ENCODE data around the gene PAPOLA. TPM values are rescaled to one million over a fixed set of nuclear protein-coding genes. Genes with fewer than 3 reads are reported as not detected.
"Not testable (repeated sequence)": the region's sequence is repeated elsewhere in the genome, so short reads cannot be mapped to it uniquely, and the experiment has no call there.

PAPOLA gene
- total and polyA plus RNA-seq, 7 experiments from 2014 or later, result 58.2 to 256 (median 170) TPM

DNA sequence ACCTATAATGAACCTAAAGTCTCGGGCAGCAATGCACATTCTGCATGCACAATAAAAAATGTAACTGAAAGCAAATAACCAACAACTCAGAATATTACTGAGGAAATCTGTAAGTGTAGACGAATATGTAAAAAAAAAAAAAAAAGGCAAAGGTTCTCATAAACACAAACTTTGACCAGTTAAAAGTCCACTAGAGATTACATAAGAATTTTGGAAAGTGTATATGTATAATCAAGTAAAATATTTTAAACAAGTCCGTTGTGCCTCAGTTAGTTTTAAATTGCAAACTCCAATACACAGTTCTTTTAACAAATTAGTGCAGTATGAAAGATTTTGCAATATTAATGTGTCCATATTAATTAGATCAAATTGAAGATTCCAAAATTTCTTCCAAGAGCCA lies 35.3 kb upstream of the PAPOLA start:
- H3K36me3 ChIP-seq (ENCODE audit: control insufficient read depth in 2 of 3, insufficient read depth in 3 of 3, low read length in 3 of 3), result no peaks in the 10 kb centered on the region
- no peaks in the 10 kb centered on the region for H3K36me3 Mint-ChIP-seq

DNA sequence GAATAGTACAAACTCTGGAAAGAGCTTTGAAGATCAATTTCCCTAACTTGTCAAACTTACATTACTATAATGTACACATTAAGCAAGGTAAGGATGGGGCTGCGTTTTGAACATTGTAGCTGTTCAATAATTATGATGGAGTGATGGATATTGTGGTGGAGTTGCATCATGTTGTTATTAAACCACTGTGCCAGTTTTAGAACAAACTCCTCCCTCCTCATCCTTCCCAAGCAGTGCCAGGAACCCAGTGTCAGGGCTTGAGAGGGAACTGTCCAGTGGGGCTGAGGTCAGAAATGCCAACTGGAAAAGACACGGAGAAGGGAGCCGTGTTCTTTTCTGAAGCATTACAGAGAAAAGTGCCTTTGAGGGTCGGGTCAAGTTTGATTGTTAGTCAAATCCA lies 31.9 kb upstream of the PAPOLA start:
- DNase-seq (no peak), ATAC-seq (no peak)

More for the DNA sequence above, 35.3 kb upstream of the PAPOLA start:
- ChIA-PET POLR2A (no interaction called here), CTCF (no interaction called here)
- Histone ChIP-seq H3K27me3 (ENCODE audit: control insufficient read depth in 2 of 2, insufficient read depth in 2 of 2, low read length in 2 of 2) (no peaks in the 10 kb centered on the region), H3K9me3 (ENCODE audit: control insufficient read depth in 2 of 3, low read length in 3 of 3) (no peaks in the 10 kb centered on the region), H3K4me1 (ENCODE audit: control insufficient read depth in 2 of 2, insufficient read depth in 2 of 2, low read length in 2 of 2) (no peaks in the 10 kb centered on the region), H3K27ac (ENCODE audit: low read depth, low read length) (no peak overlapping the region), H3K4me3 (ENCODE audit: low read length) (no peak overlapping the region)
- Mint-ChIP-seq H3K27ac (no peak overlapping the region), H3K9me3 (no peaks in the 10 kb centered on the region), H3K4me1 (peaks cover 0 to 5% (median 5%) of the 10 kb centered on the region in 7 donors), H3K27me3 (peaks cover 0 to 2% (median 0%) of the 10 kb centered on the region in 5 donors), H3K4me3 (no peak overlapping the region)
- intact Hi-C loops (cut with micrococcal nuclease), result no loop called here
- ATAC-seq (no peak), DNase-seq (no peak)

GRCh38 chr14:96470967-96471366 lies 31.2 kb upstream of the PAPOLA start:
- H3K27me3 ChIP-seq (ENCODE audit: control insufficient read depth in 2 of 2, insufficient read depth in 2 of 2, low read length in 2 of 2); ATAC-seq; H3K36me3 Mint-ChIP-seq; DNase-seq; POLR2A ChIA-PET; H3K4me1 Mint-ChIP-seq; H3K4me1 ChIP-seq (ENCODE audit: control insufficient read depth in 2 of 2, insufficient read depth in 2 of 2, low read length in 2 of 2); H3K4me3 Mint-ChIP-seq; H3K36me3 ChIP-seq (ENCODE audit: control insufficient read depth in 2 of 3, insufficient read depth in 3 of 3, low read length in 3 of 3); H3K4me3 ChIP-seq (ENCODE audit: low read length); H3K9me3 Mint-ChIP-seq; H3K27ac ChIP-seq (ENCODE audit: low read depth, low read length); H3K9me3 ChIP-seq (ENCODE audit: control insufficient read depth in 2 of 3, low read length in 3 of 3); intact Hi-C loops (cut with micrococcal nuclease); H3K27me3 Mint-ChIP-seq; H3K27ac Mint-ChIP-seq; CTCF ChIA-PET: not testable (repeated sequence)

More for the DNA sequence above, 31.9 kb upstream of the PAPOLA start:
- H3K27ac ChIP-seq (ENCODE audit: low read depth, low read length), result no peak overlapping the region
- Mint-ChIP-seq H3K4me1 (no peaks in the 10 kb centered on the region), H3K36me3 (no peaks in the 10 kb centered on the region), H3K27ac (no peak overlapping the region), H3K9me3 (no peaks in the 10 kb centered on the region), H3K27me3 (peaks cover 0 to 8% (median 5%) of the 10 kb centered on the region in 5 donors), H3K4me3 (no peak overlapping the region)
- ChIA-PET CTCF (no interaction called here), POLR2A (no interaction called here)
- no peaks in the 10 kb centered on the region for H3K36me3 ChIP-seq (ENCODE audit: control insufficient read depth in 2 of 3, insufficient read depth in 3 of 3, low read length in 3 of 3)
- H3K27me3 ChIP-seq (ENCODE audit: control insufficient read depth in 2 of 2, insufficient read depth in 2 of 2, low read length in 2 of 2), result no peaks in the 10 kb centered on the region
- H3K4me1 ChIP-seq (ENCODE audit: control insufficient read depth in 2 of 2, insufficient read depth in 2 of 2, low read length in 2 of 2), result no peaks in the 10 kb centered on the region
- intact Hi-C loops (cut with micrococcal nuclease), result no loop called here
- no peak overlapping the region for H3K4me3 ChIP-seq (ENCODE audit: low read length)
- no peaks in the 10 kb centered on the region for H3K9me3 ChIP-seq (ENCODE audit: control insufficient read depth in 2 of 3, low read length in 3 of 3)

GRCh38 chr14:96478119-96478518 lies 24.1 kb upstream of the PAPOLA start:
- H3K4me1 ChIP-seq (ENCODE audit: control insufficient read depth in 2 of 2, insufficient read depth in 2 of 2, low read length in 2 of 2), result no peaks in the 10 kb centered on the region
- intact Hi-C loops (cut with micrococcal nuclease), result no loop called here
- CTCF ChIA-PET, result no interaction called here
- no peak for DNase-seq
- H3K9me3 ChIP-seq (ENCODE audit: control insufficient read depth in 2 of 3, low read length in 3 of 3), result no peaks in the 10 kb centered on the region
- no peak for ATAC-seq
- peaks cover 0 to 15% (median 6%) of the 10 kb centered on the region in 5 donors for H3K27me3 Mint-ChIP-seq
- no peaks in the 10 kb centered on the region for H3K36me3 ChIP-seq (ENCODE audit: control insufficient read depth in 2 of 3, insufficient read depth in 3 of 3, low read length in 3 of 3)
- peaks cover 0 to 2% (median 0%) of the 10 kb centered on the region in 7 donors for H3K4me1 Mint-ChIP-seq
- H3K36me3 Mint-ChIP-seq, result no peaks in the 10 kb centered on the region
- POLR2A ChIA-PET, result no interaction called here
- H3K27ac Mint-ChIP-seq, result no peak overlapping the region
- no peak overlapping the region for H3K4me3 ChIP-seq (ENCODE audit: low read length)
- no peak overlapping the region for H3K27ac ChIP-seq (ENCODE audit: low read depth, low read length)
- H3K27me3 ChIP-seq (ENCODE audit: control insufficient read depth in 2 of 2, insufficient read depth in 2 of 2, low read length in 2 of 2), result no peaks in the 10 kb centered on the region
- no peak overlapping the region for H3K4me3 Mint-ChIP-seq
- H3K9me3 Mint-ChIP-seq, result no peaks in the 10 kb centered on the region

- no peaks in the 10 kb centered on the region for H3K27me3 ChIP-seq (ENCODE audit: control insufficient read depth in 2 of 2, insufficient read depth in 2 of 2, low read length in 2 of 2)
- no peak overlapping the region for H3K4me3 ChIP-seq (ENCODE audit: low read length)
- no peaks in the 10 kb centered on the region for H3K9me3 ChIP-seq (ENCODE audit: control insufficient read depth in 2 of 3, low read length in 3 of 3)
- peaks cover 0 to 15% (median 9%) of the 10 kb centered on the region in 5 donors for H3K27me3 Mint-ChIP-seq
- DNase-seq (no peak), ATAC-seq (no peak)
- H3K4me3 Mint-ChIP-seq, result no peak overlapping the region
- no peaks in the 10 kb centered on the region for H3K36me3 ChIP-seq (ENCODE audit: control insufficient read depth in 2 of 3, insufficient read depth in 3 of 3, low read length in 3 of 3)
- CTCF ChIA-PET, result interaction anchor here (0.7 kb wide), 1 partner anchor 1035 kb away, joined by 4 read pairs; no protein-coding TSS in a partner anchor
- H3K36me3 Mint-ChIP-seq, result no peaks in the 10 kb centered on the region
- H3K9me3 Mint-ChIP-seq, result peaks cover 0 to 3% (median 0%) of the 10 kb centered on the region in 11 donors
- intact Hi-C loops (cut with micrococcal nuclease), result no loop called here
- POLR2A ChIA-PET, result no interaction called here
- no peaks in the 10 kb centered on the region for H3K4me1 ChIP-seq (ENCODE audit: control insufficient read depth in 2 of 2, insufficient read depth in 2 of 2, low read length in 2 of 2)
- no peak overlapping the region for H3K27ac Mint-ChIP-seq
- H3K4me1 Mint-ChIP-seq, result peaks cover 0 to 2% (median 0%) of the 10 kb centered on the region in 7 donors
- no peak overlapping the region for H3K27ac ChIP-seq (ENCODE audit: low read depth, low read length)
Observed at GRCh38 chr14:96479435-96480146, 22.6 kb upstream of the PAPOLA start.

DNA sequence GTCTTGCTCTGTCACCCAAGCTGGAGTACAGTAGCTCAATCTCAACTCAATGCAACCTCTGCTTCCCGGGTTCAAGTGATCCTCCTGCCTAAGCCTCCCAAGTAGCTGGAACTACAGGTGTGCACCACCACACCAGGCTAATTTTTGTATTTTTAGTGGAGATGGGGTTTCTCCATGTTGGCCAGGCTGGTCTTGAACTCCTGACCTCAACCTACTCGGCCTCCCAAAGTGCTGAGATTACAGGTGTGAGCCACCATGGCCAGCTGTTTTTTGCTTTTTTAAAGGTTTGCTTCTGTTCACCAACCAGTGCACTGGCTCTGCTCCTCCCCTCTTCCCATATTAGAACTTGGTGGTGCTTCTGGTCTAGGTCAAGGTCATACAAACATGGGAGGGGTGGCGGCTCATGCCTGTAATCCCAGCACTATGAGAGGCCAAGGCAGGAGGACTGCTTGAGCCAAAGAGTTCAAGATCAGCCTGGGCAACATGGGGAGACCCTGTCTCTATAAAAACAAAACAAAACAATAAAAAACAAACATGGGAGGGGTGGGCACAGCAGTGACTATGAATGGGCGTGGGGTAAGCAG lies 20.4 kb upstream of the PAPOLA start:
- no peaks in the 10 kb centered on the region for H3K9me3 ChIP-seq (ENCODE audit: control insufficient read depth in 2 of 3, low read length in 3 of 3)
- DNase-seq (no peak), ATAC-seq (no peak)
- no peak overlapping the region for H3K27ac Mint-ChIP-seq
- POLR2A ChIA-PET, result no interaction called here
- CTCF ChIA-PET, result no interaction called here
- H3K27me3 Mint-ChIP-seq, result peaks cover 0 to 20% (median 11%) of the 10 kb centered on the region in 5 donors
- H3K4me1 Mint-ChIP-seq, result peaks cover 0 to 2% (median 0%) of the 10 kb centered on the region in 7 donors
- intact Hi-C loops (cut with micrococcal nuclease), result no loop called here
- H3K9me3 Mint-ChIP-seq, result peaks cover 0 to 3% (median 0%) of the 10 kb centered on the region in 11 donors
- no peak overlapping the region for H3K4me3 ChIP-seq (ENCODE audit: low read length)
- H3K36me3 Mint-ChIP-seq, result no peaks in the 10 kb centered on the region
- H3K27ac ChIP-seq (ENCODE audit: low read depth, low read length), result no peak overlapping the region
- H3K36me3 ChIP-seq (ENCODE audit: control insufficient read depth in 2 of 3, insufficient read depth in 3 of 3, low read length in 3 of 3), result no peaks in the 10 kb centered on the region
- H3K4me3 Mint-ChIP-seq, result no peak overlapping the region
- no peaks in the 10 kb centered on the region for H3K27me3 ChIP-seq (ENCODE audit: control insufficient read depth in 2 of 2, insufficient read depth in 2 of 2, low read length in 2 of 2)
- no peaks in the 10 kb centered on the region for H3K4me1 ChIP-seq (ENCODE audit: control insufficient read depth in 2 of 2, insufficient read depth in 2 of 2, low read length in 2 of 2)

GRCh38 chr14:96482986-96483385 lies 19.2 kb upstream of the PAPOLA start:
- Histone ChIP-seq H3K27ac (ENCODE audit: low read depth, low read length) (no peak overlapping the region), H3K4me3 (ENCODE audit: low read length) (no peak overlapping the region), H3K27me3 (ENCODE audit: control insufficient read depth in 2 of 2, insufficient read depth in 2 of 2, low read length in 2 of 2) (no peaks in the 10 kb centered on the region), H3K36me3 (ENCODE audit: control insufficient read depth in 2 of 3, insufficient read depth in 3 of 3, low read length in 3 of 3) (no peaks in the 10 kb centered on the region), H3K4me1 (ENCODE audit: control insufficient read depth in 2 of 2, insufficient read depth in 2 of 2, low read length in 2 of 2) (no peaks in the 10 kb centered on the region), H3K9me3 (ENCODE audit: control insufficient read depth in 2 of 3, low read length in 3 of 3) (no peaks in the 10 kb centered on the region)
- ChIA-PET POLR2A (no interaction called here), CTCF (interaction anchor here (0.6 kb wide), 2 partner anchors 20 to 184 kb away, joined by 3 to 4 read pairs; no protein-coding TSS in a partner anchor)
- ATAC-seq (no peak), DNase-seq (no peak)
- no peak overlapping the region for H3K27ac Mint-ChIP-seq
- peaks cover 0 to 3% (median 0%) of the 10 kb centered on the region in 11 donors for H3K9me3 Mint-ChIP-seq
- intact Hi-C loops (cut with micrococcal nuclease), result no loop called here
- H3K36me3 Mint-ChIP-seq, result no peaks in the 10 kb centered on the region
- no peak overlapping the region for H3K4me3 Mint-ChIP-seq
- peaks cover 0 to 2% (median 0%) of the 10 kb centered on the region in 7 donors for H3K4me1 Mint-ChIP-seq
- H3K27me3 Mint-ChIP-seq, result peaks cover 0 to 20% (median 11%) of the 10 kb centered on the region in 5 donors

Data from naive thymus-derived CD4-positive, alpha-beta T cell (primary cell).